ENCODE data around the gene PLXDC1.

DNA sequence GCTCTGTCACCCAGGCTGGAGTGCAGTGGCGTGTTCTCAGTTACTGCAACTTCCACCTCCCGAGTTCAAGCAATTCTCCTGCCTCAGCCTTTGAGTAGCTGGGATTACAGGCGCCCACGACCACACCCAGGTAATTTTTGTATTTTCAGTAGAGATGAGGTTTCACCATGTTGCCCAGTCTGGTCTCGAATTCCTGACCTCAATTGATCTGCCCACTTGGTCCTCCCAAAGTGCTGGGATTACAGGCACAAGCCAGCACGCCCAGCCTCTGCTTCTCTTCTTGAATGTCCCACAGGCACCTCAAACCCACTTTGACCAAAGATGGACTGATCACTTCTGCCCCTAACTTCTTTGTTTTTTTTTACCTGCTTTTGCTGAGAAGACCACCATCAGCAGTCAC, 19.1 kb upstream of the PLXDC1 start:
- TF ChIP-seq SUZ12 (IDR thresholded peaks at IDR 0.05; ENCODE audit: extremely low read depth, insufficient read depth, insufficient read length) (no peak), YY1 (IDR thresholded peaks at IDR 0.05; ENCODE audit: insufficient read depth, insufficient read length) (no peak)

Measured in NT2/D1 (cell line).